Measurements from ENCODE around the gene PTPRN2. TPM values are rescaled to one million over a fixed set of nuclear protein-coding genes. Genes with fewer than 3 reads are reported as not detected.

PTPRN2 gene
- total and polyA plus RNA-seq, 2 of the 8 experiments (the other 6 are each of a cell fraction or from before 2014, with no cell fraction given), result 2.6 to 4.5 TPM

GRCh38 chr7:158375034-158375433 lies 212.6 kb downstream of the PTPRN2 start (continued):
- TF ChIP-seq HDAC2 (IDR thresholded peaks at IDR 0.05; ENCODE audit: borderline replicate concordance in 1 of 2, low read depth in 2 of 2, low read length in 2 of 2), result no peak
- TF ChIP-seq CEBPB (IDR thresholded peaks at IDR 0.05; ENCODE audit: low read depth, low read length), result no peak
- TF ChIP-seq POU5F1 (IDR thresholded peaks at IDR 0.05; ENCODE audit: low read depth, low read length), result no peak
- no peak for TF ChIP-seq RAD21 (IDR thresholded peaks at IDR 0.05 in 1 of 2, conservative IDR thresholded peaks at IDR 0.05 in 1 of 2; ENCODE audit: low read depth in 2 of 2, low read length in 2 of 2)

All from H1 (cell line).